Sciatic nerve (tissue), 2 donors: ENCODE results near the gene SH3RF1. TPM values are rescaled to one million over a fixed set of nuclear protein-coding genes. Genes with fewer than 3 reads are reported as not detected.
"Not testable (repeated sequence)": the region's sequence is repeated elsewhere in the genome, so short reads cannot be mapped to it uniquely, and the experiment has no call there.

Experiments
- ATAC-seq: fragments of 200-7000 bp; cut with Tn5 transposase; one replicate; pipeline ENCODE4 v1.9.1; 2020; ENCODE audit warnings: mild to moderate bottlenecking, moderate library complexity
- DNase-seq: peaks from one replicate; pipeline ENCODE4 v3.0.0-alpha.2; 2020; ENCODE audit warnings: low spot score
- intact Hi-C: fragments of 100-400 bp; cut with DNase I; formaldehyde crosslinking; loops from one replicate; pipeline ENCODE4 v1.14.2; 2022
- total RNA-seq: library from RNA; stranded (reverse); fragmentation: NEBNext Ultra II Directional; extraction: Animal tissue kit (Norgen Biotek cat#: 25700); gene quantifications from one replicate; pipeline ENCODE4 v1.2.1, GENCODE V29; 2021
- donor health status: DM: no; HTN: no; CAD: no.
- donor health status: DM: no; HTN: no; CAD: no.

The SH3RF1 gene
- total RNA-seq: 15.6 TPM

GRCh38 chr4:169270810-169271691, at the start of gene SH3RF1:
Gene SH3RF1 (minus strand): TSS chr4:169270956. CDS start chr4:169269212, 1,744 bp downstream.
- intact Hi-C loops: no loop called here
- peak; percentile 91 for DNase-seq
- peak; percentile 96 for ATAC-seq

DNA sequence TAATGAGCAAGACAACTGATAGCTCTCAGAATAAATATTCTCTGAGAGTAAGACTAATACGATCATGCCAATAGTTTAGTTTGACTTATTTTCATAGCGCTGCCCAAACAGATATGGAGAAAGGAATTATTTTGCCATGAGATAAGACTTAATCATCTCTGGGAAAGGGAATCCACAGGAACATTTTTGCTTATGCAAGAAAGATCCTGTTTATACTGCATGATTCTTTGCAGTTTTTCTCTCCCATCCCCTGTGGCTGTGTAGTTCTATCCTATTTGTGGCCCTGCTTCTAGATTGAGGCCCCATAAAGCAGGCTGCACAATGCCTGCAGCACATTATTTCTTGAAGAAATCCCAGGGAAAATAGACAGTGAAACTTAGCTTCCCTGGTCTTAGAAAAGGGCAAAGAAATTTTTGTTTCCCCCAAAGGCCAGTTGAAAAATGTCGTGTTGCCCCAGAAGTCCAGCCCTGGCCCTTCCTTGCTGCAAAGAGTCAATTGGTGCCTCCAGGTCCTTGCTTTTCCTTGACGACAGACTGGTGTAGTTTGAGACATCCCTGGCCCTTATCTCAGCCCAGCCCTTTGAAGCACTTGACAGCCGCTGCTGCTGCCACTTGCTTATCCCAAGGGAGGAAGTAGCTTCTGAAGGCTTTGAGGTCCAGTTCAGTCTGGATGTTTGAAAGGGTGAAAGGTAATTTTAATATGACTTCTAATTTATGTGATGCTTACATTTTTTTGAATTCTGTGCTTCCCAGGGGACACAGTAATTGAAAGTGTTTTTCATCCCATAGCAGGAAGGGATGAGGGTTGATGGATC, 45.0 kb upstream of the SH3RF1 start:
- DNase-seq: no peak

DNA sequence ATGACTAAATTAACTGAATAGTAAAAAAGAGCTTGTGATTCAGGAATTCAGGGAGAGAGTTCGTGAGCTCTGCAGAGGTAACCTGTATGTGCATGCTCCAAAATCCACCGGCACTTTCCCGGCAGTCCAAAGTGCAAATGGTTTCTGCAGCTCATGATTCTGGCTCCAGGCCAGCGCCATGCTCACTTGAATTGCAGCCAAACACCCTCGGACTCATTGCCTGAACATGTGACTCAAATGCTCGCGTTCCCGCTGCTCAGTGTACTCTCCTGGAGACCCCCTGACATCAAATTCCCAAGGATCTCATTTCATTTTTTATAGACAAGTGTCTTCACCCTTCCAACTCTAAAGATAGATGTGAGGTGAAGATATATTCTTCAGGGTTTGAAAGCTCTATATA, 44.1 kb upstream of the SH3RF1 start:
- ATAC-seq (peak; percentile 10), DNase-seq (peak; percentile 69)
- intact Hi-C loops: no loop called here

More for the DNA sequence above, 45.0 kb upstream of the SH3RF1 start:
- intact Hi-C loops: no loop called here
- peak; percentile 32 for ATAC-seq

GRCh38 chr4:169313732-169314131, 43.0 kb upstream of the SH3RF1 start:
- intact Hi-C loops: no loop called here
- DNase-seq (no peak), ATAC-seq (no peak)

DNA sequence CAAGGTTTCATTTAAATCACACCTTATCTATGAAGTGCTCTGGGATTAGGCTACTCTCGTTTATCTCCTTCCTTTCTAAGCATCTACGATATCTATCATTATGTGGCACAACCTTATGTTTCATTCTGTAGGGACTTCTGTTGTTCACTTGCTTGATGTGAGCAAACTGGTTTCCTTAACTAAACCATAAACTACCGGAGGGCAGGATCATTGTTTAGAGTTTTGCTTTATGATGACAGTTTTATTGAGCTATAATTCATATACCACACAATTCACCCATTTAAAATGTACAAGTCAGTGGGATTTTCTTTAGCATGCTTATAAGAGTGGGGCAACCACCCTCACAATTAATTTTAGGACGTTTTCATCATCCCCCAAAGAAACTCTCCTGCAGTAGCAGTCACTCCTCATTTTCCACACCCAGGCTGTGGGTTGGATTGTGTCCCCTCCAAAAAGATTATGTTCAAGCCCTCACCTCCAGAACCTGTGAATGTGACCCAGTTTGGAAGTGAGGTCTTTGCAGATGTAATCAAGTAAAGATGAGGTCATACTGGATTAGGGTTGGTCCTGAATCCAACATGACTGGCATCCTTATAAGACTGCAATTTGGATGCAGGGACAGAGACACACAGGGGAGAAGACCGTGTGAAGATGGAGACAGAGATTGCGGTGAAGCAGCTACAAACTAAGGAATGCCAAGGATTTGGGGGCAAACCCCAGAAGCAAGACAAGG, 42.1 kb upstream of the SH3RF1 start:
- intact Hi-C loops: no loop called here
- DNase-seq (no peak), ATAC-seq (no peak)

GRCh38 chr4:169311643-169312365, 41.0 kb upstream of the SH3RF1 start:
- DNase-seq: no peak
- peak; percentile 64 for ATAC-seq
- intact Hi-C loops: no loop called here

DNA sequence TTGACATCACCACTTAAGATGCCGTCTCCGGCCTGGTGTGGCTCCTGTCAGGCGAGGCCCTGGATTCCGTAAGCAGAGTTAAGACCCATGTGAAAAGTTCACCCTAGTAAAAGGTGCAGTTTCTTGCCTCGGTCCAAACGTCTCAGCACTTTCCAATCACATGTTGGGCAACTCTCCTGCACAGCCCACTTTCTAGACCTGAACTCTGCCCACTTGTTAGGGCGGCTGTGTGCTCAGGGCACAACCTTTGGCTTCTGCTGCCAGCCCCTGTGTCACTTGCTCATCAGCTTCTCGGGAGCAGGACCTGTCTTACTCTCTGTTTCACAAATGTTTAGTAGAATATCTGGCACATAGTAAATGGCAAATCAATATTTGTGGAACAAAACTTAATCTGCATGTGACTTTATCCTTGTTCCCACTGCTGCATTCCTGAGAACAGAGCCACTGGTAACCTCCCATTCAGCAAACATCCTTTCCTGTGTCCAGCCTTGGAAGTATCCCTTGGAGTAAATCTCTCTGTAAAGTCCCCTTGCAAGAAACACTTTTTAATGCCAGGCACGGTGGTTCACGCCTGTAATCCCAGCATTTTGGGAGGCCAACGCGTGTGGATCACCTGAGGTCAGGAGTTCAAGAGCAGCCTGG, 38.7 kb upstream of the SH3RF1 start:
- ATAC-seq (no peak), DNase-seq (no peak)
- intact Hi-C loops: no loop called here

DNA sequence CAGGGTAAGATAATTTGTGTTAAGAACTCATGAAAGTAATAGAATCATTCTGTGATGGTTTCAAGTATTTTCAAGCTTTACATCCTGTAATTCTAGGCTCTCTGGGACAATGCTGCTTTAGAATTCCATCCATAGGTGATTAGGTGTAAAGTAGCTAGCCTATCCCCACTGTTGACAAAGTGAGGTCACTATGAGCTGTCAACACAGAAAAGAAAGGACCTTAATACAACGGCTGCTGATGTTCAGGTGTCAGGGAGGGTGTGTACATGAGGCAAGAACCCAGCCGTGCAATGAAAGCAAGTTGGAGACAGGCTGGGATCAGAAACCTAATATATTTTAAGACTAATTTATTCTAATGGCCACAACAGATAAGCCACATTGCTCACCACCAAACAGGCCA, 36.8 kb upstream of the SH3RF1 start:
- DNase-seq (no peak), ATAC-seq (no peak)
- intact Hi-C loops: no loop called here

DNA sequence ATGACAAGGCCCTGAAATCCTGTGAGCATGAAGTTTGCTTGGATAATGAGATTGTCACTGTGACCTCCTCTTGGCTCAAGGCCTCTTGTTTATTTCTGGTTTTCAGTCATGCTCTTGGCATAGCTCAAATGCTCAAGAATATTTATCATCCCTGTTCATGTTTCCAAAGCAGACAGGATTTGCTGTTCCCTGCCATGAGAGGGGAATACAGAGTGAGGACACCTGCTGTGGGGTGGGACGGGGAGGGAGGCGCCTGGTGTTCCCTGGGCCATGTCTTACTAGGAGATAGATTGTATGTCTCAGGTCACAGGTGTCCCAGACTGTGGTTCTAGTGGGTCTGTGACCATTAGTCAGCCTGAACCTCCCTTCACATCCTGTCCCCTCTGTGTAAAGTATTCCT, 34.9 kb upstream of the SH3RF1 start:
- ATAC-seq: no peak

DNA sequence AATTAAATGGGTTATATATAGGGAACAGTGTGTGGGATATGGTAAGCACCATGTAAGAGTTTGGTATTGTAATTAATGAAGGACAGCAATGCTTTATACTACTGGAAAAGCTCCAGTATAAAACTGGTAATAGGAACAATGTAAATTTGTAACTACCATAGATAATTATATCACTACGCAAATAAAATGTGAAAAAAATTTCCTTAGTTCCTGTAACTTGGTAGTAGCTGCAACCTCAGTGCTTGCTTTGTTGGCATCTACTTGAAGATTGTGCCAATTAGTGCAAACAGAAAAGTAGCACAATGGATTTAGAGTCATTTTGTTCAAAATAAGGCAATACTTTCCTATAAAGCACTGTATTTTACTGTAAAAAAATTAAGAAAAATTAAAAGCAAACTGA, 34.4 kb upstream of the SH3RF1 start:
- intact Hi-C loops: no loop called here
- no peak for DNase-seq
- no peak for ATAC-seq

More for the DNA sequence above, 34.9 kb upstream of the SH3RF1 start:
- intact Hi-C loops: no loop called here
- DNase-seq: no peak

DNA sequence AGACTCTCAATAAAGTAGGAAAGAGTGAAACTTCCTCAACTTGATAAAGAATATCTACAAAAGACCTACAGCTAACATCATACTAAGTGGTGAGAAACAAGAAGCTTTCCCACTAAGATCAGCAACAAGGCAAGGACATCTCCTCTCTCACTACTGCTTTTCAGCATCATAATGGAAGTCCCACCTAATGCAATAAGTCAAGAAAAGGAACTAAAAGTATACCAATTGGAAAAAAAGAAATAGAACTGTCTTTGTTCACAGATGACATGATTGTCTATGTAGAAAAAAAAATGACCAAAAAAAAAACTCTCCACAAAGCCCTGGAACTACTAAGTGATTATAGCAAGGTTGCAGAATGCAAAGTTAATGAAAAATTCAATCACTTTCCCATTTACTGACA, 25.1 kb upstream of the SH3RF1 start:
- DNase-seq (no peak), ATAC-seq (no peak)
- intact Hi-C loops: no loop called here

GRCh38 chr4:169293343-169294176, 22.8 kb upstream of the SH3RF1 start:
- intact Hi-C loops: no loop called here
- DNase-seq: no peak
- peak; percentile 58 for ATAC-seq

GRCh38 chr4:169287983-169288382, 17.2 kb upstream of the SH3RF1 start:
- DNase-seq, intact Hi-C loops, ATAC-seq: not testable (repeated sequence)

GRCh38 chr4:169286562-169287301, 16.0 kb upstream of the SH3RF1 start:
- ATAC-seq (no peak), DNase-seq (no peak)
- intact Hi-C loops: no loop called here

DNA sequence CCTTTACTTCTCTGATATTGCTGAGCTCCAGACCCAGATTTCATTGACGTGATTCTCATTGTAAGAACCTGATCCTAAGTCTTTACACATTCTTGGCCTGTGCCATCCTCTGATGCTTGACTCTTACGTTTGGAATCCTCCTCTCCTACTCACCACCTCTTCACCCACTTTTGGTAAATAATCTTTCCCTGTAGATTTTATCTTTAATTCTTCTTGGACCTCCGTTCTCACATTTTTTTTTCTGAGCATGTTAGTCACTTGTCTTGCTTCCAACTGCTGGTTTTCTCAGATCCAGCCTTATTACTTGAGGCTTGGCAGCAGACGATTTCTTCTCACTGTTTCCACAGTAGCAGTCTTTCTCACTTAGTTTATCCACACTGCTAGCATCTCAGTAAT, 12.4 kb upstream of the SH3RF1 start:
- no peak for DNase-seq
- no peak for ATAC-seq
- intact Hi-C loops: no loop called here

DNA sequence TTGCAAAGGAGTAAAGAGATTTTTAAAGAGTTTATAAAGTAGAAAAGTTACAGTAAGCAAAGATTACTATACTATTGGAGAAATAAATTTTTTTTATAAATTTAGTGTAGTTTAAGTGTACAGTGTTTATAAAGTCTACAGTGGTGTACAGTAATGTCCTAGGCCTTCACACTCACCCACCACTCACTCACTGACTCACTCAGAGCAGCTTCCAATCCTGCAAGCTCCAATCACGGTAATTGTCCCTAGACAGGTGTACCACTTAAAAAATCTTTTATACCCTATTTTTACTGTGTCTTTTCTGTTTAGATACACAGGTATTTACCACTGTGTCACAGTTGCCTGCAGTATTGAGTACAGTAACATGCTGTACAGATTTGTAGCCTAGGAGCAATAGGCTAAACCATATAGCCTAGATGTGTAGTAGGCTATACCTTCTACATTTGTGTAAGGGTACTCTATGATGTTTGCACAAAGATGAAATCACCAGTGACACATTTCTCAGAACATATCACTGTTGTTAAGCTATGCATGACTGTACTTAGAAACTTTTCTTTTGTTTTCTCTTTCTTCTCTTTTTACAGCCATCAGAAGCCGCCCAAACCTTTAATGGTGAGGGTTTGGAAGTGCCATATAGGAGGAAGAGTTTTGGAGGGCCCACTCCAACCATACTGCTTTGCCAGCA, 11.8 kb upstream of the SH3RF1 start:
- ATAC-seq (no peak), DNase-seq (no peak)

More for the DNA sequence above, 11.8 kb upstream of the SH3RF1 start:
- intact Hi-C loops: no loop called here
